ENCODE measurements around the gene RRP15.
"Not testable (repeated sequence)": the region's sequence is repeated elsewhere in the genome, so short reads cannot be mapped to it uniquely, and the experiment has no call there.

Gene RRP15

DNA sequence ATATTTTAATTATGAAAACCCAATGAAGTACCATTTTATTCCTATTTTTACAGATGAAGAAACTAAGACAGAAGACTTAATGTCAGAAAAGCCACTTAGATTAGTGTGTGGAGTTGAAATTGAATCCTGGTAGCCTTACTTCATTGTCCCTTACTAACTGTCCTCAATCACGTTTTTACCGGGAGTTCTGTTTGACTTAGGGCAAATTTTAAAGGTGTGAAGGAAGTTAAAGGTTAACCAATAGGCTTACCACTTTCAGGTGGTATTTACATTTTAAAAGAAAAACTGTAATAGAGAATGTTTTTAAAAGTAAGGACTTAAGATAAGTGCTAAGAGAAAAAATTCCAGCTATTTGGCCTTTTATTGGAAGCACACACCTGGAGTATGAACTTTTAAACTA, 12.4 kb downstream of the RRP15 start:
- DNase-seq, result no peak
- no peak for ATAC-seq

GRCh38 chr1:218297867-218298266, 12.8 kb downstream of the RRP15 start:
- ATAC-seq, result no peak

DNA sequence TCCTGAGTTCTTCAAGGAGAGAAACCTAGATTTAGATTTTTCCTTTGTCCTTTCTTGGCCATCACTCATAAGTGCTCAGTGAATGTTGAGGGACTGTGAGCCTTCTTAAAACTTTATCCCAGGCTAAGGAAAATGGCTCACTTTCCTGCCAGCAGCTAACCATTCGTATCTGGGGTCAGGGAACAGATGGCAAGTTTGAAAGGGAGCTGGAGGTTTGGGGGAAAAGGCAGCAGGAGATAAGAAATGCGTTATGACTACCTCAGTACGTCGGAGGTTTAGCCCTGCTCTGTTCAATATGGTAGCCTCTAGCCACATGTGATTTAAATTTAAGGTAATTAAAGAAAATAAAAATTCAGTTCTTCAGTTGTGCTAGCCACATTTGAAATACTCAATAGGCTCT, 13.3 kb downstream of the RRP15 start:
- ATAC-seq, result no peak
- DNase-seq, result no peak

More at GRCh38 chr1:218297867-218298266, 12.8 kb downstream of the RRP15 start:
- no peak for DNase-seq

- no peak for ATAC-seq
- DNase-seq, result no peak
These were observed 14.3 kb downstream of the RRP15 start for GRCh38 chr1:218299416-218299815.

GRCh38 chr1:218301217-218301616, 16.1 kb downstream of the RRP15 start:
- ATAC-seq, result no peak

GRCh38 chr1:218302155-218302554, 17.1 kb downstream of the RRP15 start:
- ATAC-seq (no peak), DNase-seq (no peak)

More at GRCh38 chr1:218301217-218301616, 16.1 kb downstream of the RRP15 start:
- DNase-seq, result no peak

GRCh38 chr1:218303176-218303879, 18.2 kb downstream of the RRP15 start:
- DNase-seq (no peak), ATAC-seq (no peak)

DNA sequence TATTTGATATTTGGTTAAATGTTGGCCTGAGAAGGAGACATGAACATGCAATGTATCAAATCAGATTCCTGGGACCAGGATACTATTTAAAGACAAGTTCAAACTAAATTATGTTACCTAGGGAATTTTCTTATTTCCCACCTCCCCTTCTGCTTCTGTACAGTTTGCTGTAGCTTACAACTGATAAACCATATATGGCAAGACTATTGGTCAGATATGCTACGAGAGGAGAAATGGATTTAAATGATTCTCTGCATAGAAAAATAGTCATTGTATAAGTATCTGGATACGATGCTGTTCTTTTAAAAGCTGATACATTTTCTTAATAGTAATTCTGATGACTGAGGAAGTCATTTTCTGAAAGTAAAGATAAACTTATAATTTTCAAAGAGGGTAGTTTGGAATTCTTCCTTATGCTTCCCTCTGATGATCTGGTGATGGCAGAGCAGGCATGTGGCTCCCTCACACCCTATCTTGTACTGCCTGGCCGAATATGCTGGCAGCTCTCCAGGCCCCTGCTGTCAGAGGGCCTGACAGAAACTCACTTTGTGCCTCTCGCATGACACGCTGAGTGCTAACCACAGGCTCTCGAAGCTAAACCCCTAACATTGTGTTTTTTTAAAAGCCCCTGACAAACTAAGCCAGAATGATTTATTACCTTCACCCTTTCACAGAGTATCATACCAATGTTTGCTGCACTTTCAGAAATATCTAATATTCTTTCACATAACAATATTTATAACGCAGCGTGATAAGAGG, 19.4 kb downstream of the RRP15 start:
- no peak for ATAC-seq

DNA sequence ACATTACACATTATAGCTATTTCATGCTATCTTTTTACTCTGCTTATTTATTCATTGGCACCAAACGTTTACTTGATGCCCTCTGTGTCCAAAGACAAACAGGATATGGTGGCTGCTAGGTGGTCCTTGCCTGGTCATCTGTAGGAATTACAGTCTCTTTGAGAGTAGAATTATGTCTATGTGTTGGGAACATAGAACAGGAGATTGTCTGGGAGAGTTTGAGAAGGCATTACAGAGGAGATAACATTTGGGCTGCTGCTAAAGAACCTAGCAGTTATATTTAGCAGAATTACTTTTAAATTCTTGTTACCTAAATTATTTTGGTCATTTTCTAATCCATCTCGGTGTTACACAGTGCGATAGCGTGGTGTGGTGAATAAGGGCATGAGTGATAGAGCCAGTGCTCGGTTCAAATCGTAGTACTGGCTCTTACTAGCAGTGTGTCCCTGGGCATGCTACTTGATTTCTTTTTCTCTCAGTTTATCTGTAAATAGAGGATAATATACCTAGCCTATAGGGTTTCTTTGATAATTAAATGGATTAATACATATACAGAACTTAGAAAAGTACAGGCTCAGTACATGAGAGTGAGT, 20.5 kb downstream of the RRP15 start:
- ATAC-seq, result no peak
- DNase-seq, result no peak

More for the DNA sequence above, 19.4 kb downstream of the RRP15 start:
- no peak for DNase-seq

DNA sequence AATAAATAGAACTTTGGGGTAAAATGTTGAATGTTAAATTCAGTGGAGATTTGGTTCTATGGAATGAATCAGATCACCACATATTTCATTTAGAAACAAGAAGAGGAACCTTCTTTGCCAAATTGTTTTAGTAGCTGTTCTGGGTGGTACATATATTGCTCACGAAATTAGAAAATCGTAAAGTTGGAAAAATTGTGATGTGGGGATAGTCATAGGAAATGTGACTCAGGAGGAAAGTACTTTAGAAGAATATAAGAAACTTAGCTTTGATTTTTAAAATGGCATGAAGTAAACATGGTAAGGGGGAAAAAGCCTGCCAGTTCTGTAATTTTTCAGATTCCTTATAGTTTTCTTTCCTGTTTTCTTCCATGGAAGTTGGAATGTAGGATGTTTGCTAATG, 27.4 kb downstream of the RRP15 start:
- no peak for ATAC-seq
- DNase-seq, result no peak

- no peak for DNase-seq
- ATAC-seq, result no peak
These were observed 29.2 kb downstream of the RRP15 start for GRCh38 chr1:218314316-218314715.

DNA sequence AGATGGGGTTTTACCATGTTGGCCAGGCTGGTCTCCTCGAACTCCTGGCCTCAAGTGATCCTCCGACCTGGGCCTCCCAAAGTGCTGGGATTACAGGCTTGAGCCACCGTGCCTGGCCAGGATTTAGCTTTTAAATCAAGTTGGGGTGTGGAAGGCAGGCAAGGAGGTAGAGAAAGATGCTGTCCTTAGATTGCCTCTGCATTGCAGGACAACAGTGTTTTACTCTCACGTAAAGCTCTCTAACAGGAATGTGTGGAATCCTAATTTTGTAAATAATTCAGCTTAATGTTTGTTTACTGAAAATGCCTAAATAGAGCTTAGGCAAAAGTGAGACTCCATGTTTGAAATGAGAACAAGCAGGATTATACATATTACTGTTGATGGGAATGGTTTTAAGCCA, 30.5 kb downstream of the RRP15 start:
- DNase-seq (no peak), ATAC-seq (no peak)

- DNase-seq (no peak), ATAC-seq (no peak)
These were observed 32.0 kb downstream of the RRP15 start for GRCh38 chr1:218317061-218317460.

GRCh38 chr1:218320182-218320581, 35.1 kb downstream of the RRP15 start:
- ATAC-seq, DNase-seq: not testable (repeated sequence)

DNA sequence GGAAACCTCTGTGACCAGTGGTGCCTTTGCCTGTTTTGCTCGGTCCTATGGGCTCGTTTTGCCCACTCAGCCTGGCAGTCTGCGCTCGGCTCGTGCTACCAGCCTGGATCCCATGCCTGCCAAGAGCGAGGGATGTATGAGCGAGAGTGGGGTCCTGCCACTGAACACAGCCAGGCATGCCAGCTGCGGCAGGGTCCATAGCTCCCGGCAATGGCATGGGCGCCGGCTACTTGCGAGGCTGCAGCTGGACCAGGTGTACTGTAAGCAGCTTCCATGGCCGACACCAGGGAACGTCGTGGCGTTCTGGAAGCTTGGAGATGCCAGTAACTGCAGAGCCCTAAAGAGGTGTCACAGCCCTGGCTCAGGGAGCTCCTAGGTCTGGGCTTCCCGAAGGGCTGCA, 37.7 kb downstream of the RRP15 start:
- DNase-seq (no peak), ATAC-seq (no peak)

DNA sequence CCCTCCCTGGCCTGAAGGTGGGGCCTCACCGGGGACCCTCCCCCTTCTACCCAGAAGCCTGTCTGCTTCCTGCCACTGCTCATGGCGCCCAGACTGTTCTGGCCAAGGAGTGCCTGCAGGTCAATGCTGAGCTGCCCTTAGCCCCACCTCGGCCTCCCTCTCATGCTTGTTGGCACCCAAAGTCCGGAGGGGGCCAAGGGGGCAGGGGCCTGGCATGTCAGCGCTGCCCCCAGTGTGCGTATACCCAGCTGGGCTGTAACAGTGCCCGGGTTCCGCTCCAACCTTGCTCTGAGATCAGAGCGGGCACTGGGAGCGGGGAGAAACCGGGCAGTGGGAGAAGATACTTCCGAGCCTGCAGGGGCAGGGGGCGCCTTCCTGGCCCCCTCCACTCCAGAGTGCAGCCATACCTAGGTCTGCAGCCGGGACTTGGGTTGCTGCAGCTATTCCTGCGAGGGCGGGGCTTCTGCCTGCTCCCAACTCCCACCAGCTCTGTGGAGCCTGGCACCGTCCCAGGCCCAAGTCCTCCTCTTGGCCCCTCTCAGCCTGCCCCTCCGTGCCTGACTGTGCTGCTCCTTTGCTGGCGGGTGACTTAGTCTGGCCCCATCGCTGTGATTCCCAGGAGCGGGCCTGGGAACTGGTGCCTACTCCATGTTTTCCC, 38.6 kb downstream of the RRP15 start:
- peak; percentile 36 for ATAC-seq
- no peak for DNase-seq

- ATAC-seq (peak; percentile 28), DNase-seq (no peak)
These were observed 39.1 kb downstream of the RRP15 start for GRCh38 chr1:218324226-218324580.

- DNase-seq (no peak), ATAC-seq (no peak)
These were observed 43.7 kb downstream of the RRP15 start for GRCh38 chr1:218328769-218329168.

DNA sequence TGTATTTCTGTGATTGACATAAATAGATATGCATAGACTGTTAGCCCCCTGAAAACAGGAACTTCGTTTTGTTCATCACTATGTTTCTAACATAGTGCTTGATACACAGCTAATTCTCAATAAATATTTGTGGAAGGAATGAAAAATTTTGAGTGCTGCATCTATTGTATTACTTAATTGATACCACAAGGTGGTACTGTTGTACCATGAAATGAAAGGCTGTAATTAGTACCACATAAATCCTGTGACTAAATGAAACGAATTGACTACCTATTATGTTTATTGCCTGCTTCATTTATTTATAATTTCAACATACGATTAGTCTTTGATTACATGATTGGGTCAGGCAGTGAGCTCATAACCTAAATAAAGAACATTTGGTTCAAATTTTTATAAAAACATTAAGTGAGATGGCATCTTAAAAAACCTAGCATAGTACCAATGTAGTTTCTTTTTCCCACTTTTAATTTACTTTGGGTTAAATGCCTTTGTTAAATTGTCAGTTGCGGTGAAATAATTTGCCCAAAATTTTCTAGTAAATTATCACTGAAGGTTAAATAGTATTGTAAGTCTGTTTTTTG, 45.0 kb downstream of the RRP15 start:
- no peak for DNase-seq
- ATAC-seq, result no peak

DNA sequence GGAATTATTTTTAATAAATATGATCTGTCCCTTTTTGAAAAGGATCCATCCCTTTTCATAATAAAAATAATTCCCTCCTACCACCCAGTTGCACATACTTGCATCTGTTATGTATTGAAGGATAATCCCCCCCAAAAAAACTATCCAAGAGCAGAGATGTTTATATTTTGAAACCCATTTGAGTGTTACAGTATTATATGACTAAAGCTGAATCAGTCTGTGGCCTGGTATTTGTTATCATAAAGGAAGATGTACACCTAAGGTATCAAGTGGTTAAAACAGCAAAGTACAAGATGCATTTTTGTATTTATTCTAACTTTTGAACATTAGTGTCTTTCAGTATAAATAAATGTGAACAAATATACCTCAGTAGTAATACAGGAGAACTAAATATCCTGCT, 47.3 kb downstream of the RRP15 start:
- no peak for DNase-seq
- no peak for ATAC-seq

- DNase-seq (no peak), ATAC-seq (no peak)
These were observed 51.2 kb downstream of the RRP15 start for GRCh38 chr1:218336328-218336727.

- ATAC-seq, result no peak
These were observed 54.3 kb downstream of the RRP15 start for GRCh38 chr1:218339267-218339831.

More at GRCh38 chr1:218339267-218339831, 54.3 kb downstream of the RRP15 start:
- DNase-seq, result no peak
